Stimulated activated CD4-positive, alpha-beta T cell treated with anti-CD3 and anti-CD28 coated beads, Interleukin-12 subunit alpha, Interleukin-12 subunit beta, amount 100 ng/mL, for 24 hours (primary cell): ENCODE results near the gene PRSS27.
A peak's percentile ranks its signal among the peaks of the same experiment; 100 is the strongest.

Experiments
- DNase-seq, 2 experiments: peaks; one replicate each; pipeline ENCODE4 v3.0.0-alpha.2; 2020; ENCODE audit warnings: low read depth in 2 of 2

The PRSS27 gene

DNA sequence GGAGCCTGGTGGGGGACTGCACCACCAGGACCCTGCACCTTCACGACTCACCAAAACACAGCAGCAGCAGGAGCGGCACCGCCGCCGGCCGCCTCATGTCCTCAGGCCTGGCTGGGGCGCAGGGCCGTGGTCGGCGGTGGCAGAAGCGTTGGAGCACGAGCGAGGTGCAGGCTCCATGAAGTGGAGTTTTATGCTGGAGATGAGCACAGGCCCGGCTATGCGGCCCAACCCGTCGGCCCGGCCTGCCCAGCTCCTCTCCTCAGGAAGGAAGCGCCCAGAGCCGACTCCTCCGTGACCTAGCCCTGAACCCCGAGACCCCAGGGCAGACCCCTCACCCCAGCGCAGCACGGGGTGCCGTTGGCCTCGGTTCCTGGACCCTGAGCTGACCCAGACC lies at the start of gene PRSS27:
Gene PRSS27 (minus strand): TSS at position 161 of the 394 bp plus-strand sequence. CDS start 64 bp downstream, at position 97.
- DNase-seq = no peak

DNA sequence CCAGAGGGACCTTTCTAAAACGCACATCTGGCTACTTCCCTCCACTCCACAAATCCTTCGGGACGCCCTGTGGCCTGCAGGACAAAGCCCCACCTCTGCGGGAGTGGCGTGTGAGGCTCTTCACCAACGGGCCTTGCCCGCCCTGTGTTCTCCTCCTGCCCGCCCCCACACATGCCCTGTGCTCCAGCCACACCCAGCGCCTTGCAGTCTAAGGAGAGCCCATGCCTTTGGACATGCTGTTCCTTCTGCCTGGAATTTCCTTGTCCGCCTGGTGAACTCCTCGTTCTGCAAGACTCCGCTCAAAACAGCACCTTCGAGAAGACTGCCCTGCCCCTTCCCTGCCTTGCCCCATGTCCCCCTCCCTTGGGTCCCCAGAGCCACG lies 49.6 kb upstream of the PRSS27 start:
- no peak for DNase-seq

DNA sequence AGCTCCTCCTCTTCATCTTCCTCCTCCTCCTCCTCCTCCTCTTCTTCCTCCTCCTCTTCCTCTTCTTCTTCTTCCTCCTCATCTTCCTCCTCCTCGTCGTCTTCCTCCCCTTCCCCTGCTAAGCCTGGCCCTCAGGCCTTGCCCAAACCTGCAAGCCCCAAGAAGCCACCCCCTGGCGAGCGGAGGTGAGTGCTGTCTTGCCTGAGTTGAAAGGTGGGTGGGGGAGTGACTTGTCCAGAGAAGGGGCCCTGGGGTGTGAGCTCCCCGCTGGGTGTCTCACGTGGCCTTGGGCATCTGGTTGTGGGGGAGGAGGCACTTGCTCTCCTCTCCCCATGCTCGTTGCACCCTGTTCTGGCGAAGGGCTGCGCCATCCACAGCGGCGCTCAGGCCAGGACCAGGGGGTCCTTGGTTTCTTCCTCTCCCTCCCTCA lies 49.1 kb upstream of the PRSS27 start:
- DNase-seq = no peak

DNA sequence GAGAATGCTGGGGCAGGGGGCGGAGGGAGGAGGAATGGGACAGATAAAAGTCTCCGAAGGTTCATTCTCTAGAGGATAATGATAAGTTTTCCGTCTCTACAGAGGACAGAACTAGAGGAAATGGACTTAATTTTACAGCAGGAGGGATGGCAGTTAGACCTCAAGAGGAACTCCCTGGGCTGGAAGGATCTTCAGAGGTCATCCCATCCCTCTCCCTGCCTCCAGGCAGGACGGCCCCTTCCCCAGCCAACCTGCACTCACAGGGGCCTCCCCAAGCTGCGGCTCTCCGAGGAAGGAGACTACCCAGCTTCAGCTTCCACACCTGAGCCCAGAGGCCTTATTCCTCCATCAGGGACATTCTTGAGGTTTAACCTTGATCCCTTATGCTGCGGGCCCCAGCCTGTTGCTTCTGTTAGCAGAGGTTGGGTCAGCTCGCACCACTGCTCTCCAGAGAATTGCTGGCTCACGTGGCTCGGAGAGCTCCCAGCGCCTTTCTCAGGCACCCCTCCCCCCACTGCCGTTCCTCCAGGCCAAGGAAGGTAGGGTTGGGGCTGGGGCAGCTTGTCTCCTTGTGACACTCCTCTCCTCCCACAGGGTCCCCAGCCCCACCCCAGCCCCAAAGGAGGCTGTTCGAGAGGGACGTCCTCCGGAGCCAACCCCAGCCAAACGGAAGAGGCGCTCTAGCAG lies 48.5 kb upstream of the PRSS27 start:
- DNase-seq = no peak

DNA sequence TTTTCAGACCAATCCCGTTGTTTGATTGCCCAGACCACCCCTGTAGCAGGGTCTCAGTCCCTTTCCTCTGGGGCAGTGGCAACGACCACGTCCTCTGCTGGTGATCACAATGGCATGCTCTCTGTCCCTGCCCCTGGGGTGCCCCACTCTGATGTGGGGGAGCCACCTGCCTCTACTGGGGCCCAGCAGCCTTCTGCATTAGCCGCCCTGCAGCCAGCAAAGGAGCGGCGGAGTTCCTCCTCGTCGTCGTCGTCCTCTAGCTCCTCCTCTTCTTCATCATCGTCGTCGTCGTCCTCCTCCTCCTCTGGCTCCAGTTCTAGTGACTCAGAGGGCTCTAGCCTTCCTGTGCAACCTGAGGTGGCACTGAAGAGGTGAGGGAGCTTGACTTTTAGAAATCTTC lies 47.9 kb upstream of the PRSS27 start:
- DNase-seq = no peak

DNA sequence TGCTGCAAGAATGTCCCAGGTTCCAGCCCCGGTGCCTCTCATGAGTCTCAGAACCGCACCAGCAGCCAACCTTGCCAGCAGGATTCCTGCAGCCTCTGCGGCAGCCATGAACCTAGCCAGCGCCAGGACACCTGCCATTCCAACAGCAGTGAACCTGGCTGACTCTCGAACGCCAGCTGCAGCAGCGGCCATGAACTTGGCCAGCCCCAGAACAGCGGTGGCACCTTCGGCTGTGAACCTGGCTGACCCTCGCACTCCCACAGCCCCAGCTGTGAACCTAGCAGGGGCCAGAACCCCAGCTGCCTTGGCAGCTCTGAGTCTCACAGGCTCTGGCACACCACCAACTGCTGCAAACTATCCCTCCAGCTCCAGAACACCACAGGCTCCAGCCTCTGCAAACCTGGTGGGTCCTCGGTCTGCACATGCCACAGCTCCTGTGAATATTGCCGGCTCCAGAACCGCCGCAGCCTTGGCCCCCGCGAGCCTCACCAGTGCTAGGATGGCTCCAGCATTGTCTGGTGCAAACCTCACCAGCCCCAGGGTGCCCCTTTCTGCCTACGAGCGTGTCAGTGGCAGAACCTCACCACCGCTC lies 47.2 kb upstream of the PRSS27 start:
- DNase-seq = no peak

DNA sequence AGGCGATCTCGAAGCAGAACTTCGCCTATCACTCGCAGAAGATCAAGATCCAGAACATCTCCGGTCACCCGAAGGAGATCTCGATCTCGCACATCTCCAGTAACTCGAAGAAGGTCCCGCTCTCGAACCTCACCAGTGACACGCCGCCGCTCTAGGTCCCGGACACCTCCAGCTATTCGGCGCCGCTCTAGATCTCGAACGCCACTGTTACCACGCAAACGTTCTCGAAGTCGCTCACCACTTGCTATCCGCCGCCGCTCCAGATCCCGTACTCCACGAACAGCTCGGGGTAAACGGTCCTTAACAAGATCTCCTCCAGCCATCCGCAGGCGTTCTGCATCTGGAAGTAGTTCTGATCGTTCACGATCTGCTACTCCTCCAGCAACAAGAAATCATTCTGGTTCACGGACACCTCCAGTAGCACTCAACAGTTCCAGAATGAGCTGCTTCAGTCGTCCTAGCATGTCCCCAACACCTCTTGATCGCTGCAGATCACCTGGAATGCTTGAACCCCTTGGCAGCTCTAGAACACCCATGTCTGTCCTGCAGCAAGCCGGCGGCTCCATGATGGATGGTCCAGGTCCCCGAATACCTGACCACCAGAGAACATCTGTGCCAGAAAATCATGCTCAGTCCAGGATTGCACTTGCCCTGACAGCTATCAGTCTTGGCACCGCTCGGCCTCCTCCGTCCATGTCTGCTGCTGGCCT lies 46.6 kb upstream of the PRSS27 start:
- DNase-seq = no peak

DNA sequence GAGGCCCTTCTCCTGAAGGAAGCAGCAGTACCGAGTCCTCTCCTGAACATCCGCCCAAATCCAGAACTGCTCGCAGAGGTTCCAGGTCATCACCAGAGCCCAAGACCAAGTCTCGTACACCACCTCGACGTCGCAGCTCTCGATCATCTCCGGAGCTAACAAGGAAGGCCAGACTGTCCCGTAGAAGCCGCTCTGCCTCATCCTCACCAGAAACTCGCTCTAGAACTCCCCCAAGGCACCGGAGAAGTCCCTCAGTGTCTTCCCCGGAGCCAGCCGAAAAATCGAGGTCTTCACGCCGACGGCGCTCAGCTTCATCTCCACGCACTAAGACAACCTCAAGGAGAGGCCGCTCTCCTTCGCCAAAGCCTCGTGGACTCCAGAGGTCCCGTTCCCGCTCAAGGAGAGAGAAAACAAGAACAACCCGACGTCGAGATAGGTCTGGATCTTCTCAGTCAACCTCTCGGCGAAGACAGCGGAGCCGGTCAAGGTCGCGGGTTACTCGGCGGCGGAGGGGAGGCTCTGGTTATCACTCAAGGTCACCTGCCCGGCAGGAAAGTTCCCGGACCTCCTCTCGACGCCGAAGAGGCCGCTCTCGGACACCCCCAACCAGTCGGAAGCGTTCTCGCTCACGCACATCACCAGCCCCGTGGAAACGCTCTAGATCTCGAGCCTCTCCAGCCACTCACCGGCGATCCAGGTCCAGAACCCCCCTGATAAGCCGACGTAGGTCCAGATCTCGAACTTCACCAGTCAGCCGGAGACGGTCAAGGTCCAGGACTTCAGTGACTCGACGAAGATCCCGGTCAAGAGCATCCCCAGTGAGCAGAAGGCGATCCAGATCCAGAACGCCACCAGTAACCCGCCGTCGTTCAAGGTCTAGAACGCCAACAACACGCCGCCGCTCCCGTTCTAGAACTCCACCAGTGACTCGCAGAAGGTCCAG lies 45.7 kb upstream of the PRSS27 start:
- no peak for DNase-seq

DNA sequence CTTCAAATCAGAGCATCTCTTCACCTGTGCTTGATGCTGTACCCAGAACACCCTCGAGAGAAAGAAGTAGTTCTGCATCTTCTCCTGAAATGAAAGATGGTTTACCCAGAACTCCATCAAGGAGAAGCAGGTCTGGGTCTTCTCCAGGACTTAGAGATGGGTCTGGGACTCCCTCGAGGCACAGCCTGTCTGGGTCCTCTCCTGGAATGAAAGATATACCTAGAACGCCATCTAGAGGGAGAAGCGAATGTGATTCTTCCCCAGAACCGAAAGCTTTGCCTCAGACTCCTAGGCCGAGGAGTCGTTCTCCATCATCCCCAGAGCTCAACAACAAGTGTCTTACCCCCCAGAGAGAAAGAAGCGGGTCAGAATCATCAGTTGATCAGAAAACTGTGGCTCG lies 44.7 kb upstream of the PRSS27 start:
- DNase-seq = no peak

DNA sequence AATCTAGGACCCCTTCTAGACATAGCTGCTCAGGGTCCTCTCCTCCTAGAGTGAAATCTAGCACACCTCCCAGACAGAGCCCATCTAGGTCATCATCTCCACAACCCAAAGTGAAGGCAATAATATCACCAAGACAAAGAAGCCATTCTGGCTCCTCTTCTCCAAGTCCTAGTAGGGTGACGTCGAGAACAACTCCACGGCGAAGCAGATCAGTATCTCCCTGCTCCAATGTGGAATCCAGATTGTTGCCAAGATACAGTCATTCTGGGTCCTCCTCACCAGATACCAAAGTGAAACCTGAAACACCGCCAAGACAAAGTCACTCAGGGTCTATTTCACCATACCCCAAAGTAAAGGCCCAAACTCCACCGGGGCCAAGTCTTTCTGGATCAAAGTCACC lies 43.1 kb upstream of the PRSS27 start:
- DNase-seq = no peak

DNA sequence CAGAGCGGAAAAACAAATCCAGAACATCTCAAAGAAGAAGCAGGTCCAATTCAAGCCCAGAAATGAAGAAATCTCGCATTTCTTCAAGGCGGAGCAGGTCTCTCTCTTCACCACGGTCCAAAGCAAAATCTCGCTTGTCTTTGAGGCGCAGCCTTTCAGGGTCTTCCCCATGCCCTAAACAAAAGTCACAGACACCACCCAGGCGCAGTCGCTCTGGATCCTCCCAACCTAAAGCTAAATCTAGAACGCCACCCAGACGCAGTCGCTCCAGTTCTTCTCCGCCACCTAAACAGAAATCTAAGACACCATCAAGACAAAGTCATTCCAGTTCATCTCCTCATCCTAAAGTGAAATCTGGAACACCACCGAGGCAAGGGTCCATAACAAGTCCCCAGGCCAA lies 42.7 kb upstream of the PRSS27 start:
- no peak for DNase-seq

DNA sequence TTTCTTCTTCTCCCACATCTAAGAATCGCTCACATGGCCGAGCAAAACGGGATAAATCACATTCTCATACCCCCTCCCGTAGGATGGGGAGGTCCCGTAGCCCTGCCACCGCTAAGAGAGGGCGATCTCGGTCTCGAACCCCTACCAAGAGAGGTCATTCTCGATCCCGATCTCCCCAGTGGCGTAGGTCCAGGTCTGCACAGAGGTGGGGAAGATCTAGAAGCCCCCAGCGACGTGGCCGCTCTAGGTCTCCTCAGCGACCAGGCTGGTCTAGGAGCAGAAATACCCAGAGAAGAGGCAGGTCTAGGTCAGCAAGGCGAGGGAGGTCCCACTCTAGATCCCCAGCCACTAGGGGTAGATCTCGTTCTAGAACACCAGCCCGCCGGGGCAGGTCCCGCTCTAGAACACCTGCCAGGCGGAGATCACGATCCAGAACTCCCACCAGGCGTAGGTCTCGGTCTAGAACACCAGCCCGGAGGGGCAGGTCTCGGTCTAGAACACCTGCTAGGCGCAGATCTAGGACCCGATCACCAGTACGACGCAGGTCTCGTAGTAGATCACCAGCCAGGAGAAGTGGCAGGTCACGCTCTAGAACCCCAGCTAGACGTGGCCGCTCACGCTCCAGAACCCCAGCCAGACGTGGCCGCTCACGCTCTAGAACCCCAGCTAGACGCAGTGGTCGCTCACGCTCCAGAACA lies 42.0 kb upstream of the PRSS27 start:
- no peak for DNase-seq

DNA sequence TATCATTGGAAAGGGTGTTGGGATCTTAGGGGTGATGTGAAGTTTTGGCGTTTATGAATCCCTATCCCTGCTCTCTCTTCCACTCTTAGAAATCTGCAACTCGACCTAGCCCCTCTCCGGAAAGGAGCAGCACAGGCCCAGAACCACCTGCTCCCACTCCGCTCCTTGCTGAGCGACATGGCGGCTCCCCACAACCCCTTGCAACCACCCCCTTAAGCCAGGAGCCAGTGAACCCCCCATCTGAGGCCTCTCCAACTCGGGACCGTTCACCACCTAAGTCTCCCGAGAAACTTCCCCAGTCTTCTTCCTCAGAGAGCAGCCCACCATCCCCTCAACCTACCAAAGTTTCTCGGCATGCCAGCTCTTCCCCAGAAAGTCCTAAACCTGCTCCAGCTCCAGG lies 41.4 kb upstream of the PRSS27 start:
- no peak for DNase-seq

DNA sequence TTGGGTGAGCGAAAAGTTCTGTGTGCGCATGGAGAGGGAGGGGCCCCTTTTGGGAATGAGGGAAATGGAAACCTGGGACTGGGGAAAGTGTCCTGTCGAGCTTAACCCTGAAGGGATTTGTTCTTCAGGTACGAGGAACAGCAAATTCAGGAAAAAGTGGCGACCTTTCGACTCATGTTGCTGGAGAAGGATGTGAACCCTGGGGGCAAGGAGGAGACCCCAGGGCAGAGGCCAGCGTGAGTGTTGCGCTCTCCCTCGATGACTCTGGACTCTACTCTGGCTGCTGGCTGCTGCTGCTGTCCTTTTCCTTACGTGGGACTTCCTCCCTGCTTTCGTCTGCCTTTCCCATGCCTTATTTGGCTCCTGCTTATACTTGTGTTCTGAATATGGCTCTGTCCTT lies 37.3 kb upstream of the PRSS27 start:
- DNase-seq = no peak

DNA sequence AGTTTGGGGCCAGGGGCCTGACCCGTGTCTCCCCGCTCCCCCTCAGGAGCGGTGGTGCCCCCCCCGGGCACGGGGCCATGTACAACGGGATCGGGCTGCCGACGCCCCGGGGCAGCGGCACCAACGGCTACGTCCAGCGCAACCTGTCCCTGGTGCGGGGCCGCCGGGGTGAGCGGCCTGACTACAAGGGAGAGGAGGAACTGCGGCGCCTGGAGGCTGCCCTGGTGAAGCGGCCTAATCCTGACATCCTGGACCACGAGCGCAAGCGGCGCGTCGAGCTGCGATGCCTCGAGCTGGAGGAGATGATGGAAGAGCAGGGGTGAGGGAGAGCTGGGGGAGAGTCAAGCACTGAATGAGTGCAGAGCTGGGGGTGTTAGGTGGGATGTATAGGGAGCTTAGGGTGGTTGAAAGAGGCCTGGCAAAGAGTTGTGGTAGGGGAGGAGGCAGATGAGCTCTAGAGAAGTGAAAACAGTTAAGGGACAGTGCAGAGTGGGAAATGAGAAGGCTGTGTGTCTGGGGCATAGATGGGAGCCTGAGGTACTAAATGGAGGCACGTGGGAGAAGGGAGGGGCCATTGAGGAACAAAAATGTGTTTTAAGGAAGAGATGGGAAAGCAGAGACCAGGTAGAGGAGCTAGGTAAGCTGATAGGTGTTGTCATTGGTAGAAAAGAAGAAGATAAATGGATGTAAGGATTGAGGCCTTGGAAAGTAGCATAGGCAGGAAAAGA lies 36.4 kb upstream of the PRSS27 start:
- no peak for DNase-seq

DNA sequence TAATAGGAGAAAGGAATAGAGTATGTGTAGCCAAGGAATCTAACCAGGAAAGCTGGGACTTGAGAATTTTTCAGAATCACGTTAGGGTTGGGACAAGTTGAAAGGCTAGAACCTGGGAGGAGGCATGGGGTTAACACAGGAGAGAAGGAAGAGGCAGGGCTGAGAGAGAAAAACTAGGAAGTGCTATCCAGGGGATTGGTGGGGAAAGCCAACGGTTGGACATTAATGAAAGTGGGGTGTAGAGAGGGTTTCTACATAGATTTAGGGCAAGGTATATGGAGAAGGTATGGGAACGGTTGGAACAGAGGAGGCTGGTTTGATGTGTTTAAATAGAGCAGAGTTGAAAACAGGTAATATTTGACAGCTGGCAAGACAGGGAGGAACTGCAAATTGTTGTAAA lies 35.1 kb upstream of the PRSS27 start:
- no peak for DNase-seq

DNA sequence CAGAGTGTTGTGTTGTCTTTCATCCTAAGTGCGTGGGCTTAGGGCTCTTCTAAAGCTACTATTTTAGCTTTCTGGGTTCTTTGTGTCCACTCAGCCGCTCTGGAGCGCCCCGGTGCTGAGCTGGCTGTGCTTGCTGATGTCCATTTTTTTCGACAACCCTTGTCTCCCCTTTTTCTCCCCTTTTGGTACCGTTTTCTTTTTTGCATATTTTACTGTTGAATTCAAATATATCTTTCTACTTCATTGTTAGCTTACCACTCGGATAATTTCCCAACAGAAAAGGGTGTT lies 33.7 kb upstream of the PRSS27 start:
- no peak for DNase-seq

DNA sequence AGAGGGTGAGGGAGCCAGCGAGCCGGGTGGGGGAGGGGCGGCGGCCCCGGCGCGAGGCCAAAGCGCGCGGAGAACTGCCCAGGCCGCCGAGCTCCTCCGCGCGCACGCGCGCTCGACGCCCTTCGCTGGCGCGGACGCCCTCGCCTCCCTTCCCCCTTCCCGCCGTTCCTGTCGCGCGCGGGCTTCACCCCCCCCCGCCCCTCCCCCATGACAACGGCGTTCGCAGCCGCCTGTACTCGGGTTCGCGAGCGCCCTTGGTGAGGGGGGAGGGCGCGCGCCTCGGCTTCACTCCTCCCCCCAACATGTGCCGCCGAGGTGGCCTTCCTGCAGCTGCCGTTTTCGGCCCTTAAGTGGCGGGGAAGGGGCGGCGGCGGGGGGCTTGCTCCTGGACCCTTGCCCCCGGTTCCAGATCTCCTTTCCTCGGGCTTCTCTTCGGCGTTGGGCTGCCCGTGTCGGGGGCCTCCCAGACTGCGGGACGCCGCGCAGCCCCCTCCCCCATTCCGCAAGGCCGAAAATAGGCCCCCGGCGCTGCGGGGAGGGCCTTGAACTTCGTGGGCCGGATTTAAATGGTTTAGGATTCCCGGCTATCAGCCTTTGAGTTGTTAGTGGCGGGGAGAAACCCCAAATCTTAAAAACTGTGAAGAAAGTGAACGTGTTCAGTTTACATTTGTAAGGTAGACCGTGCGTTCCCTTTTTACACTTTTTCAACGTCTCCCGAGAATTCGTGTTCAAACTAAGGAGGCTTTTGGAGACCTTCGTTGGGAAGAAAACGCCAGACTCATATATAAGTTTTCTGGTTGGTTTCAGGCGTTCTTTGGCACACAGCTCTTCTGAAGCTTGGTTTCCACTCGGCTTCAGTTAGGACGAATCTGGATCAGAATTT lies 33.1 kb upstream of the PRSS27 start:
- DNase-seq = peak; percentile 51 to 66

DNA sequence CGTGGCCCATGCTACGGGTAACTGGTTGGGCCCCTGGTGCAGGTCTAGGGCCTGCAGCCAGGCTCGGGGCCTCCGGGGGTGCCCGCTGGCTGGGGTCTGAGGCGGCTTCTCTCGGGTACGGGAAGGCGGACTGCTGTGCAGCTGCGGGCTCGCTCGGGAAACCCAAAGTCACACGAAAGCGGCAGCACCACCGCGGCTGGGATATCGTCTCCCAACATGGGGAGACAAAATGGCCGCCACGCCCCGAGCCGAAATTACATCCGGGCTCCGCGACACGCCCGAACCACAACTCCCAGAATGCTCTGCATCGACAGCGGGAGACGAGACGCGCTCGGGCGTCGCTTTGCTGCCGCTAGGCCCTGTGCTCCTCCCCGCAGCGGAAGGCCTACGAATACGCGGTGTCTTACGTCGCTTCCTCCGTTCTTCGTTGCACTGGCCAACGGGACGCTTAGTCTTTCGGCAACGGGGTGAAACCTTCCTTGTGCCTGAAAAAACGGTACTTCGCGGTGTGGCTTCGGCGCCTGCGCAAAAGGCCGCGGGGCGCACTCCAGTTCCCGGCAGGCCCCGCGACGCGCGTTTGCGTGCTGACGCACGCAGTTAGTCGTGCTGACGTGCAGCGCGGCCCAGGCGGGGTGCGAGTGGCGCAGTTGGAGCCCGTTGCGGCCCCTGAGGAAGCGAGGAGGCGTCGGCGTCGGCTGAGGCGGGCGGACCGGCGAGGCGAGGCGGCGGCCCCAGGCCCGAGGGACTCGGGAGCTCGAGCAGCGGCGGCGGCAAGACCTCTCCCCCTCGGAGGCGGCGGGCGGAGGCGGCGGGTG lies 32.2 kb upstream of the PRSS27 start, which contains the start of gene SRRM2:
Gene SRRM2 (plus strand): TSS at position 604 of the 815 bp plus-strand sequence. CDS start 3,727 bp downstream, outside the sequence.
- peak; percentile 88 to 90 for DNase-seq
